Measurements from ENCODE around the gene NCF4.

DNA sequence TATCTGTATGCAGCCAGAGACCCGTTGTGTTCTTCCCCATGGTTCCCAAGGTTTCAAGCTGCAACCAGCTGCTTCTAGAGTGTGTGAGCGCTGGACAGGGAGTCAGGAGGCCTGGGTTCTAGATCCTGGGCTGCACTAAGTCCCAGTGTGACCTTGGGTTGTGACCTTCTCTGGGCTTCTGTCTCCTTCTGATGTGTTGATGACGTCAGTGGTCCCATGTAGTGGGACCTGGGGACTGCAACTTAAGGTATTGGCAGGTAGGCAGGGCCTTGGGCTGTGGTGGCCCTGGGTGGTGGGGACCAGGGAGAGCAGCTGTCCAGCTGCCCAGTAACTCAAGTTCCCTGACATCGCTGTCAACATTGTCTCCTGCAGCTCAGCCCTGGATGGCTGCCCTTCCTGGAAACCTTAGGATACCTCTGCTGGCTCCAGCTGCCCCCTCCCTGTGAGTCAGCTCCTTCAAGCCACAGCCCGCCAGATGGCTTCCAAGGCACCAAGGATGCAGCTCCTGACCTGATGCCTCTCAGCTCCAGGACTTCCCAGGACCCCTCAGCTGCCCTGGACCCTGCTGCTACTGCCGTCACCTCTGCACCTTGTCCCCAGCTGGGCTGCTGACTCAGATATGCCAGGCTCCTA is 42.7 kb upstream of the NCF4 start:
- no peak for TF ChIP-seq CTCF (IDR thresholded peaks at IDR 0.05)
- TF ChIP-seq POLR2A (IDR thresholded peaks at IDR 0.05): no peak

All from uterus (tissue), 2 donors.